HepG2 (cell line): ENCODE measurements around the gene KCTD21. TPM values are rescaled to one million over a fixed set of nuclear protein-coding genes. Genes with fewer than 3 reads are reported as not detected.

ENCODE experiments used
- ATAC-seq: fragments of 200-7000 bp; cut with Tn5 transposase; 3 replicates; pipeline ENCODE4 v1.9.1; 2020; ENCODE audit warnings: mild to moderate bottlenecking, moderate library complexity
- BruUV-seq: library from RNA; stranded (reverse); fragments of 400-500 nt; replicated peaks from 2 replicates; lab custom pipeline; 2021; lab: Mats Ljungman, UMichigan
- CTCF ChIA-PET: fragments of 300-600 bp; formaldehyde crosslinking; extraction: SDS; loops from one replicate; lab custom pipeline; 2021; ENCODE audit warnings: low total read pairs, inconsistent platforms, low intra/inter-chr PET ratio; lab: Yijun Ruan, JAX
- POLR2A ChIA-PET: fragments of 350-600 bp; sonication (Branson Sonifier 250); formaldehyde crosslinking; loops from one replicate; lab custom pipeline; 2020; ENCODE audit warnings: antibody characterized with exemption, inconsistent platforms; lab: Yijun Ruan, JAX
- DNase-seq: peaks from one replicate; pipeline ENCODE4 v3.0.0-alpha.2; 2015; ENCODE audit warnings: low spot score
- FAIRE-seq: peaks from 3 replicates; lab custom pipeline; 2011; peaks lifted over from hg19 to GRCh38; lab: Jason Lieb, UNC
- H2AFZ ChIP-seq: one replicate; pipeline ENCODE4 v1.6.1; 2011; ENCODE audit warnings: low read length, inconsistent platforms
- H3K27ac ChIP-seq: fragments of 300-600 bp; 3 replicates; pipeline ENCODE4 v1.8.0; 2011; ENCODE audit warnings: mixed run types, mild to moderate bottlenecking, mixed read lengths, low read length, inconsistent platforms; ENCODE audit not compliant: insufficient read depth; ENCODE audit errors: extremely low read length
- H3K27me3 ChIP-seq, 2 experiments: fragments of 200-600 bp in 1 of 2; 2 replicates in 1 of 2; 3 replicates in 1 of 2; pipeline versions ENCODE4 v1.6.0 to v1.8.0; 2011; ENCODE audit warnings: low read length in 2 of 2, mild to moderate bottlenecking in 2 of 2, moderate library complexity in 2 of 2, inconsistent platforms in 1 of 2; ENCODE audit not compliant: insufficient read depth in 2 of 2, control insufficient read depth in 1 of 2
- H3K36me3 ChIP-seq, 2 experiments: fragments of 200-600 bp in 1 of 2; replicated peaks in 1 of 2; 2 replicates in 1 of 2; 3 replicates in 1 of 2; pipeline versions ENCODE4 v1.5.1 to v1.8.0; 2011; ENCODE audit warnings: low read length in 2 of 2, inconsistent platforms in 1 of 2; ENCODE audit not compliant: insufficient read depth in 2 of 2, control insufficient read depth in 1 of 2
- H3K4me1 ChIP-seq: 2 replicates; pipeline ENCODE4 v1.5.1; 2012; ENCODE audit warnings: low read length, inconsistent platforms; ENCODE audit not compliant: insufficient read depth
- H3K4me2 ChIP-seq: 2 replicates; pipeline ENCODE4 v1.6.0; 2011; ENCODE audit warnings: low read depth, low read length, inconsistent platforms
- H3K4me3 ChIP-seq, 3 experiments: fragments of 200-600 bp in 1 of 3; sonication (generic), shearing (Covaris generic) in 1 of 3; replicated peaks in 1 of 3; 2 replicates each; pipeline ENCODE4 v1.5.1; 2011 to 2016; ENCODE audit warnings: low read length in 3 of 3, inconsistent platforms in 2 of 3, low read depth in 2 of 3, mild to moderate bottlenecking in 2 of 3, control low read depth in 1 of 3, mixed read lengths in 1 of 3; ENCODE audit not compliant: insufficient read depth in 1 of 3
- H3K79me2 ChIP-seq: one replicate; pipeline ENCODE4 v1.6.1; 2011; ENCODE audit warnings: low read length, inconsistent platforms; ENCODE audit not compliant: insufficient read depth
- H3K9ac ChIP-seq: 2 replicates; pipeline ENCODE4 v1.6.0; 2011; ENCODE audit warnings: mild to moderate bottlenecking, low read depth, low read length, inconsistent platforms; ENCODE audit not compliant: insufficient read depth
- H3K9me3 ChIP-seq: 2 replicates; pipeline ENCODE4 v1.5.1; 2012; ENCODE audit warnings: mild to moderate bottlenecking, low read length
- H4K20me1 ChIP-seq: 2 replicates; pipeline ENCODE4 v1.6.0; 2011; ENCODE audit warnings: inconsistent platforms, mild to moderate bottlenecking, low read length, moderate library complexity; ENCODE audit not compliant: insufficient read depth
- AHDC1 ChIP-seq: sonication (generic); formaldehyde crosslinking; IDR thresholded peaks from 2 replicates; pipeline ENCODE4 v1.5.1; 2020; ENCODE audit warnings: mild to moderate bottlenecking, missing genetic modification reagents, borderline replicate concordance
- AKAP8 ChIP-seq: sonication (generic); formaldehyde crosslinking; IDR thresholded peaks from 2 replicates; pipeline ENCODE4 v1.5.1; 2020; ENCODE audit warnings: mild to moderate bottlenecking, missing genetic modification reagents
- FOXJ3 ChIP-seq: sonication (generic); formaldehyde crosslinking; IDR thresholded peaks from 2 replicates; pipeline ENCODE4 v1.4.0; 2020; ENCODE audit warnings: missing genetic modification reagents, mild to moderate bottlenecking, borderline replicate concordance
- FOXP1 ChIP-seq, 2 experiments: fragments of 450-650 bp in 1 of 2; IDR thresholded peaks; 2 replicates each; pipeline ENCODE4 v1.6.1; 2017 to 2018; ENCODE audit warnings: antibody characterized with exemption in 1 of 2
- MAFF ChIP-seq: IDR thresholded peaks from 2 replicates; pipeline ENCODE4 v1.6.1; 2011; ENCODE audit warnings: low read depth, low read length, improper control_type of control experiment
- MED1 ChIP-seq: sonication (generic); formaldehyde crosslinking; IDR thresholded peaks from 2 replicates; pipeline ENCODE4 v1.4.0; 2020; ENCODE audit warnings: missing genetic modification reagents
- MIER3 ChIP-seq: IDR thresholded peaks from 2 replicates; pipeline ENCODE4 v1.6.1; 2016; ENCODE audit warnings: missing compliant biosample characterization, borderline replicate concordance
- PATZ1 ChIP-seq: sonication (generic); formaldehyde crosslinking; IDR thresholded peaks from 2 replicates; pipeline ENCODE4 v1.4.0; 2020; ENCODE audit warnings: missing genetic modification reagents
- POLR2A ChIP-seq, 2 experiments: IDR thresholded peaks; 2 replicates each; pipeline ENCODE4 v1.6.1; 2011; ENCODE audit warnings: low read depth in 2 of 2, low read length in 2 of 2, mild to moderate bottlenecking in 1 of 2, moderate library complexity in 1 of 2; ENCODE audit not compliant: insufficient read depth in 1 of 2
- THYN1 ChIP-seq: sonication (generic); formaldehyde crosslinking; IDR thresholded peaks from 2 replicates; pipeline ENCODE4 v1.8.1; 2023; ENCODE audit warnings: low read depth, mild to moderate bottlenecking, moderate library complexity, missing genetic modification reagents, borderline replicate concordance
- ZFP36L2 ChIP-seq: sonication (generic); formaldehyde crosslinking; IDR thresholded peaks from 2 replicates; pipeline ENCODE4 v1.4.0; 2020; ENCODE audit warnings: missing genetic modification reagents
- ZMYM4 ChIP-seq: sonication (generic); formaldehyde crosslinking; IDR thresholded peaks from 2 replicates; pipeline ENCODE4 v1.8.1; 2023; ENCODE audit warnings: mild to moderate bottlenecking, missing genetic modification reagents
- ZNF362 ChIP-seq: sonication (generic); formaldehyde crosslinking; IDR thresholded peaks from 2 replicates; pipeline ENCODE4 v1.4.0; 2020; ENCODE audit warnings: missing genetic modification reagents, mild to moderate bottlenecking, borderline replicate concordance
- ZNF672 ChIP-seq: sonication (generic); formaldehyde crosslinking; IDR thresholded peaks from 2 replicates; pipeline ENCODE4 v1.8.1; 2022; ENCODE audit warnings: missing genetic modification reagents
- ZNF839 ChIP-seq: sonication (generic); formaldehyde crosslinking; IDR thresholded peaks from 2 replicates; pipeline ENCODE4 v1.4.0; 2020; ENCODE audit warnings: missing genetic modification reagents, mild to moderate bottlenecking, borderline replicate concordance
- WGBS: methylation state at CpG from one replicate; pipeline ENCODE4 v1.1.6; 2017; ENCODE audit warnings: low lambda C conversion rate; 5-methylcytosine and 5-hydroxymethylcytosine counted together
- in situ Hi-C: cut with HindIII; loops from 2 replicates; pipeline ENCODE4 v1.10.0; 2017; ENCODE audit warnings: low pct_unique_long_range_greater_than_20kb; ENCODE audit not compliant: extremely low pct_ligation_motif_present
- intact Hi-C: fragments of 100-400 bp; cut with micrococcal nuclease; formaldehyde crosslinking; loops from one replicate; pipeline ENCODE4 v1.10.0; 2022; ENCODE audit not compliant: unreplicated experiment
- polyA plus RNA-seq, 8 experiments: library from polyadenylated mRNA; depleted of rRNA in 3 of 8; stranded (reverse) in 7 of 8; unstranded in 1 of 8; fragments of >200 nt; fragmentation: Illumina TruSeq in 4 of 8; extraction: Trizol in 4 of 8; gene quantifications; 2 replicates each; pipeline versions ENCODE4 v1.2.1 to v1.2.3, GENCODE V29; 2011 to 2016; ENCODE audit warnings: low read depth in 4 of 8, missing spikeins in 1 of 8, mixed read lengths in 1 of 8; ENCODE audit not compliant: insufficient read depth in 1 of 8
- total RNA-seq, 5 experiments: library from RNA; depleted of rRNA; stranded (reverse); fragments of >200 nt; fragmentation: Illumina TruSeq; extraction: Trizol; gene quantifications; 2 replicates each; pipeline ENCODE4 v1.2.3, GENCODE V29; 2016; ENCODE audit warnings: low read depth in 1 of 5

Gene KCTD21
- total and polyA plus RNA-seq, 2 of the 13 experiments (the other 11 are each of a cell fraction or from before 2014, with no cell fraction given), result 3.1 to 13.5 TPM

- in situ Hi-C loops, result no loop called here
- no peak for FAIRE-seq
- peaks cover 25 to 45% of the 10 kb centered on the region in 2 experiments; a peak in 4 of 5 replicates for H3K36me3 ChIP-seq
- 94% methylated on average over 11 of the region's 11 CpGs for WGBS
- ChIA-PET POLR2A (no interaction called here), CTCF (no interaction called here)
- no peak for DNase-seq
- no peaks in the 10 kb centered on the region for H3K9me3 ChIP-seq
- H4K20me1 ChIP-seq, result no peaks in the 10 kb centered on the region
- H3K4me1 ChIP-seq, result peaks cover 11% of the 10 kb centered on the region
- H3K9ac ChIP-seq, result no peak overlapping the region
- TF ChIP-seq ZNF362, result no peak
- TF ChIP-seq MAFF, result no peak
- no peak for TF ChIP-seq POLR2A (IDR thresholded peaks at IDR 0.05; ENCODE audit: insufficient read depth in 1 of 2, low read depth in 2 of 2, low read length in 2 of 2)
- TF ChIP-seq ZMYM4 (CRISPR knock-in tag), result no peak
- no peak for TF ChIP-seq ZNF672 (CRISPR knock-in tag)
- no peak for TF ChIP-seq MED1
- no peak for TF ChIP-seq FOXJ3
- TF ChIP-seq ZFP36L2 (CRISPR knock-in tag), result no peak
- no peak for TF ChIP-seq AHDC1 (CRISPR knock-in tag)
- no peak for TF ChIP-seq AKAP8 (CRISPR knock-in tag)
- no peak for TF ChIP-seq MIER3 (CRISPR knock-in tag)
- no peak for TF ChIP-seq THYN1 (CRISPR knock-in tag)
- TF ChIP-seq ZNF839 (CRISPR knock-in tag), result no peak
- TF ChIP-seq FOXP1 (IDR thresholded peaks at IDR 0.05), result no peak
- no peak for TF ChIP-seq FOXP1 (CRISPR knock-in tag; IDR thresholded peaks at IDR 0.05)
- no peak for TF ChIP-seq PATZ1 (CRISPR knock-in tag)
- TF ChIP-seq, all 625 proteins: peak for 0
- no TSS peak for BruUV-seq
- Histone ChIP-seq H3K27ac (no peak overlapping the region), H2AFZ (no peak overlapping the region), H3K4me2 (no peak overlapping the region), H3K4me3 (no peak overlapping the region), H3K79me2 (no peaks in the 10 kb centered on the region), H3K27me3 (no peaks in the 10 kb centered on the region)
- ATAC-seq, result no peak
- intact Hi-C loops, result no loop called here
Measured at GRCh38 chr11:78218707-78219492, 30.5 kb upstream of the KCTD21 start.
